WTC11 (cell line): ENCODE measurements around the gene CASQ2. TPM values are rescaled to one million over a fixed set of nuclear protein-coding genes. Genes with fewer than 3 reads are reported as not detected.

Experiments
- ATAC-seq: fragments of 200-7000 bp; cut with Tn5 transposase; 2 replicates; pipeline ENCODE4 v1.10.0; 2021; ENCODE audit warnings: mild to moderate bottlenecking, moderate library complexity
- CTCF ChIA-PET: fragments of 300-600 bp; sonication (Branson Sonifier 250); formaldehyde crosslinking; loops from one replicate; lab custom pipeline; 2021; ENCODE audit warnings: antibody characterized with exemption; lab: Charles Lee
- POLR2A ChIA-PET: fragments of 350-600 bp; sonication (Branson Sonifier 250); formaldehyde crosslinking; loops from one replicate; lab custom pipeline; 2021; ENCODE audit warnings: antibody characterized with exemption; lab: Charles Lee
- DNase-seq: peaks from one replicate; pipeline ENCODE4 v3.0.0; 2021; ENCODE audit warnings: low spot score
- H3K27ac Mint-ChIP-seq: 2 replicates; pipeline ENCODE4 v1.8.0; 2021; ENCODE audit warnings: mixed read lengths
- H3K27me3 Mint-ChIP-seq: 2 replicates; pipeline ENCODE4 v1.8.0; 2021; ENCODE audit warnings: low read depth, mild to moderate bottlenecking, moderate library complexity, mixed read lengths
- H3K36me3 Mint-ChIP-seq: 2 replicates; pipeline ENCODE4 v1.8.0; 2021; ENCODE audit warnings: mixed read lengths
- H3K4me1 Mint-ChIP-seq: 2 replicates; pipeline ENCODE4 v1.8.0; 2022; ENCODE audit warnings: mixed read lengths
- H3K4me3 Mint-ChIP-seq: 2 replicates; pipeline ENCODE4 v1.8.0; 2021; ENCODE audit warnings: mild to moderate bottlenecking, moderate library complexity, mixed read lengths
- H3K9me3 Mint-ChIP-seq: 2 replicates; pipeline ENCODE4 v1.8.0; 2021; ENCODE audit warnings: mixed read lengths
- ARID4B ChIP-seq: sonication (generic); formaldehyde crosslinking; IDR thresholded peaks from 2 replicates; pipeline ENCODE4 v1.8.0; 2023; ENCODE audit warnings: missing genetic modification reagents, mild to moderate bottlenecking, borderline replicate concordance
- ATF6 ChIP-seq: sonication (generic); formaldehyde crosslinking; IDR thresholded peaks from 2 replicates; pipeline ENCODE4 v1.8.1; 2023; ENCODE audit warnings: mild to moderate bottlenecking, missing genetic modification reagents
- CDX4 ChIP-seq: fragments of 250-450 bp; sonication (Bioruptor Pico); IDR thresholded peaks from 2 replicates; pipeline ENCODE4 v1.9.0; 2021; ENCODE audit warnings: moderate library complexity, mild to moderate bottlenecking, inconsistent platforms, borderline replicate concordance
- CREB1 ChIP-seq: sonication (generic); formaldehyde crosslinking; IDR thresholded peaks from 2 replicates; pipeline ENCODE4 v1.8.0; 2023; ENCODE audit warnings: mild to moderate bottlenecking, missing genetic modification reagents
- CREM ChIP-seq: sonication (generic); formaldehyde crosslinking; IDR thresholded peaks from 2 replicates; pipeline ENCODE4 v1.8.1; 2022; ENCODE audit warnings: mild to moderate bottlenecking, missing genetic modification reagents, moderate library complexity
- CTCF ChIP-seq: fragments of 200-600 bp; IDR thresholded peaks from 2 replicates; pipeline ENCODE4 v1.8.0; 2022; ENCODE audit warnings: antibody characterized with exemption
- ESRRA ChIP-seq: sonication (generic); formaldehyde crosslinking; IDR thresholded peaks from 2 replicates; pipeline ENCODE4 v1.8.1; 2022; ENCODE audit warnings: mild to moderate bottlenecking, missing genetic modification reagents, borderline replicate concordance
- FOXP1 ChIP-seq: sonication (generic); formaldehyde crosslinking; IDR thresholded peaks from 2 replicates; pipeline ENCODE4 v1.8.0; 2022; ENCODE audit warnings: missing genetic modification reagents, mild to moderate bottlenecking, moderate library complexity, borderline replicate concordance
- FOXP4 ChIP-seq: sonication (generic); formaldehyde crosslinking; IDR thresholded peaks from 2 replicates; pipeline ENCODE4 v1.8.0; 2022; ENCODE audit warnings: mild to moderate bottlenecking, missing genetic modification reagents
- JAZF1 ChIP-seq: fragments of 250-450 bp; sonication (Bioruptor Pico); IDR thresholded peaks from 2 replicates; pipeline ENCODE4 v1.9.0; 2021; ENCODE audit warnings: moderate library complexity, mild to moderate bottlenecking, inconsistent platforms
- NR1H2 ChIP-seq: sonication (generic); formaldehyde crosslinking; IDR thresholded peaks from 2 replicates; pipeline ENCODE4 v1.9.0; 2021; ENCODE audit warnings: mild to moderate bottlenecking, moderate library complexity, missing genetic modification reagents
- PRDM15 ChIP-seq: sonication (generic); formaldehyde crosslinking; IDR thresholded peaks from 2 replicates; pipeline ENCODE4 v1.8.0; 2022; ENCODE audit warnings: missing genetic modification reagents
- TCF7 ChIP-seq: sonication (generic); formaldehyde crosslinking; IDR thresholded peaks from 2 replicates; pipeline ENCODE4 v1.8.0; 2022; ENCODE audit warnings: mild to moderate bottlenecking, low read depth, missing genetic modification reagents, moderate library complexity
- TP53 ChIP-seq: sonication (generic); formaldehyde crosslinking; IDR thresholded peaks from 2 replicates; pipeline ENCODE4 v1.8.1; 2023; ENCODE audit warnings: mild to moderate bottlenecking, missing genetic modification reagents
- ZNF219 ChIP-seq: sonication (generic); formaldehyde crosslinking; IDR thresholded peaks from 2 replicates; pipeline ENCODE4 v1.8.0; 2023; ENCODE audit warnings: missing genetic modification reagents, mild to moderate bottlenecking, borderline replicate concordance
- ZNF232 ChIP-seq: sonication (generic); formaldehyde crosslinking; IDR thresholded peaks from 2 replicates; pipeline ENCODE4 v1.8.0; 2022; ENCODE audit warnings: mild to moderate bottlenecking, missing genetic modification reagents
- total RNA-seq: library from RNA; stranded (reverse); gene quantifications from 3 replicates; pipeline ENCODE4 v1.2.3, GENCODE V29; 2021

Gene CASQ2
- total RNA-seq, 1 experiment from 2014 or later: not detected

- ChIA-PET POLR2A (no interaction called here), CTCF (interaction anchor here (0.7 to 2.8 kb wide), 3 partner anchors 10 to 238 kb away, joined by 3 to 21 read pairs (median 7); no protein-coding TSS in a partner anchor)
- DNase-seq (no peak), ATAC-seq (no peak)
- H3K9me3 Mint-ChIP-seq: peaks cover 16% of the 10 kb centered on the region
- no peaks in the 10 kb centered on the region; the same call in 1 of the 2 replicates for H3K4me1 Mint-ChIP-seq
- TF ChIP-seq PRDM15 (CRISPR knock-in tag) (no peak), ESRRA (no peak), CTCF (no peak), ATF6 (CRISPR knock-in tag) (no peak), JAZF1 (no peak)
- H3K27me3 Mint-ChIP-seq: no peaks in the 10 kb centered on the region
- H3K27ac Mint-ChIP-seq: no peak overlapping the region
- H3K36me3 Mint-ChIP-seq: peaks cover 2% of the 10 kb centered on the region; the same call in 1 of the 2 replicates
- H3K4me3 Mint-ChIP-seq: no peak overlapping the region
Observed at GRCh38 chr1:115781851-115782250, 13.3 kb upstream of the CASQ2 start.

GRCh38 chr1:115781343-115781742 is 12.8 kb upstream of the CASQ2 start:
- Mint-ChIP-seq H3K27ac (no peak overlapping the region), H3K36me3 (no peaks in the 10 kb centered on the region), H3K4me3 (no peak overlapping the region), H3K4me1 (no peaks in the 10 kb centered on the region; the same call in 1 of the 2 replicates), H3K27me3 (no peaks in the 10 kb centered on the region), H3K9me3 (peaks cover 13% of the 10 kb centered on the region)
- POLR2A ChIA-PET: no interaction called here
- ATAC-seq (no peak), DNase-seq (no peak)
- CTCF ChIA-PET: interaction anchor here (1.1 to 2.8 kb wide), 2 partner anchors 9 to 239 kb away, joined by 7 to 21 read pairs; no protein-coding TSS in a partner anchor
- no peak for TF ChIP-seq PRDM15 (CRISPR knock-in tag)
- TF ChIP-seq FOXP4: no peak
- no peak for TF ChIP-seq ZNF219 (CRISPR knock-in tag)
- no peak for TF ChIP-seq TCF7 (CRISPR knock-in tag)
- TF ChIP-seq CREB1 (CRISPR knock-in tag): no peak
- no peak for TF ChIP-seq ARID4B (CRISPR knock-in tag)
- no peak for TF ChIP-seq CREM
- TF ChIP-seq ZNF232 (CRISPR knock-in tag): no peak
- no peak for TF ChIP-seq NR1H2 (CRISPR knock-in tag)
- TF ChIP-seq CDX4: no peak
- no peak for TF ChIP-seq FOXP1
- no peak for TF ChIP-seq TP53 (CRISPR knock-in tag)
